Skin epidermis (tissue), 12 donors: ENCODE data around the gene ACTN2.

Source experiments
- H3K27ac ChIP-seq, 21 experiments: fragments of 200-600 bp; sonication (generic) in 11 of 21; one replicate each; pipeline ENCODE4 v1.5.0; 2020; ENCODE audit warnings: mild to moderate bottlenecking in 3 of 21, inconsistent platforms in 2 of 21, moderate library complexity in 2 of 21
- H3K4me3 ChIP-seq, 7 experiments: fragments of 200-600 bp; sonication (generic) in 2 of 7; one replicate each; pipeline ENCODE4 v1.5.0; 2020; ENCODE audit warnings: inconsistent platforms in 2 of 7, mild to moderate bottlenecking in 2 of 7, moderate library complexity in 1 of 7

Gene ACTN2

DNA sequence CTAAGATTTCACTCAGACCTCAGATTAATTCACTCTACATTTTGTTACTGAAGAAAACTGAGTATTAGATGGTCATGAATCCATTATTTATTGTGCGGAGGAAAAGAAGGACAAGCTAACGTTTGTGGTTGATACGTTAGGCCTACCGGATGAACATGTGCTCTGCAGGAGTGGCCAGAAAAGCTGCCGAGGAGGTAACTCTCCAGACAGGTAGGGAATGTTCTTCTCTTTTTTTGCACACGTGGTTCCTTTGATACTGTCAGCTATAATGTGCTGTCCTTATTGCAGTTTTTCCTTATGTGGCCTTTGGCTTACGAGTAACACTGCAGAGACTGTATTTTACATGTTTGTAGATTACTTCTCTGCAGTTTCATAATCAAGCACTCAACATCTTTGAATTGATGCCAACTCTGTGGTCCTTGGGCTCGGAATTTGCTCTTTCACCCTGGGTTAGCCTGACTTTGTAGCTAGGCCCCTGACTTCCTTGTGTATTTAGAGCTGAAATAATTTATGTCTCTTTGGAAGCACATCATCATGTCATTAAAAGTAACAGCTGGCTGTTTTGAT lies 122.3 kb downstream of the ACTN2 start:
- no peak overlapping the region for H3K4me3 ChIP-seq
- H3K27ac ChIP-seq = no peak overlapping the region

- Histone ChIP-seq H3K27ac (no peak overlapping the region), H3K4me3 (no peak overlapping the region)
Observed at GRCh38 chr1:236809148-236809547, 122.8 kb downstream of the ACTN2 start.

GRCh38 chr1:236810018-236810417 lies 123.7 kb downstream of the ACTN2 start:
- no peak overlapping the region for H3K27ac ChIP-seq
- no peak overlapping the region for H3K4me3 ChIP-seq

DNA sequence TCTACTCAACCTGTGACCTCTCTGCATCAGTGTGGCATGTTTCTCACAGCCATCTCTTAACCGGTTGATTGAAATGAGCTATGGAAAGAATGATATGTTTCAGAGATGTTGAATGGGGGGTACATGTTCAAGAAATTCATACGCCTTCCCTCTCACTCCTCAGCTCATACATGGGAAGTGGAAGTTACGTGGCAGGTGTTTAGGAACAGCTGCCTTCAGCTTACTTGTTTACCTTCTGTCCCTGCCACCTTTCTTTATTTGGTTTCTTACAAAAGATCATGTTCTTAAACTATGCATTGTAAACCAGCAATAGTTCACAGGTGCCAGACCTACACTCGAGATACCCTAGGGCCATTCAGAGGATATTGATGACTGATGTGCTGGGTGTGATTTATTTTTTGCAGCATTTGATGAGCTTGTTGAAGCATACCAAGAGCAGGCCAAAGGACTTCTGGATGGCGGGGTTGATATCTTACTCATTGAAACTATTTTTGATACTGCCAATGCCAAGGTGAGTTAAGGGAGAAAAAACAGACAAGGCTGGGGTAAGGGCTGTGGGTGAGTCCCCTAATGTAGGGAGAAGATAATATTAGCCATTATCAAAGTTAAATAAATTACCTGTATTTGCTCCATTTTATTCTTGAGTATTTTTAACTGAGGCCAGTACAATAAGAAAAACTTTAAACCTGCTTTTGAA lies 126.2 kb downstream of the ACTN2 start:
- H3K27ac ChIP-seq = no peak overlapping the region
- H3K4me3 ChIP-seq = no peak overlapping the region
